Thyroid gland (tissue), 4 donors: ENCODE measurements around the gene CXCL3.

Source experiments
- POLR2A ChIP-seq, 2 donors: fragments of 450-650 bp; IDR thresholded peaks; one replicate each; pipeline ENCODE4 v1.6.1; 2017; ENCODE audit warnings: antibody characterized with exemption in 2 of 2, mild to moderate bottlenecking in 2 of 2, moderate library complexity in 1 of 2
- TF ChIP-seq, protein P1 (sequence below), 6 experiments: fragments of 200-600 bp in 3 of 6; fragments of 450-650 bp in 3 of 6; sonication (generic) in 3 of 6; IDR thresholded peaks; one replicate each; pipeline ENCODE4 v1.5.1; 2016 to 2019; ENCODE audit warnings: antibody characterized with exemption in 6 of 6, mild to moderate bottlenecking in 2 of 6, inconsistent platforms in 1 of 6, moderate library complexity in 1 of 6

DNA sequence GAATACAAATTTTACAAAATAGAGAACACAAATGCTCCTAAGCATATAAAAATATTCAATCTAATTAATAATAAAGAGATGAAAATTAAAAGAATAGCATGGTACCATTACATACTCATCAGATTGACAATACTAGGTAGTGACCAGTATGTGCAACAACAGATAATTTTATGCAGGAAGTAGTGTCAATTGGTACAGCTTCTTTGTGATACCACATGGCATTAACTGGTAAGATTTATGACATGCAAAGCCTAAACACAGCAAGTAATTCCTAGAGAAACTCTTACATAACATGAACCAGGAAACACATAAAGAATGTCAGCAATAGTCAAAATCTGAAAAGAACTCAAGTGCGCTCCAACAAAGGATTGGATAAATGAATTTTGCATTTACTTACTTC is 34.2 kb upstream of the CXCL3 start:
- TF ChIP-seq, protein P1, sequence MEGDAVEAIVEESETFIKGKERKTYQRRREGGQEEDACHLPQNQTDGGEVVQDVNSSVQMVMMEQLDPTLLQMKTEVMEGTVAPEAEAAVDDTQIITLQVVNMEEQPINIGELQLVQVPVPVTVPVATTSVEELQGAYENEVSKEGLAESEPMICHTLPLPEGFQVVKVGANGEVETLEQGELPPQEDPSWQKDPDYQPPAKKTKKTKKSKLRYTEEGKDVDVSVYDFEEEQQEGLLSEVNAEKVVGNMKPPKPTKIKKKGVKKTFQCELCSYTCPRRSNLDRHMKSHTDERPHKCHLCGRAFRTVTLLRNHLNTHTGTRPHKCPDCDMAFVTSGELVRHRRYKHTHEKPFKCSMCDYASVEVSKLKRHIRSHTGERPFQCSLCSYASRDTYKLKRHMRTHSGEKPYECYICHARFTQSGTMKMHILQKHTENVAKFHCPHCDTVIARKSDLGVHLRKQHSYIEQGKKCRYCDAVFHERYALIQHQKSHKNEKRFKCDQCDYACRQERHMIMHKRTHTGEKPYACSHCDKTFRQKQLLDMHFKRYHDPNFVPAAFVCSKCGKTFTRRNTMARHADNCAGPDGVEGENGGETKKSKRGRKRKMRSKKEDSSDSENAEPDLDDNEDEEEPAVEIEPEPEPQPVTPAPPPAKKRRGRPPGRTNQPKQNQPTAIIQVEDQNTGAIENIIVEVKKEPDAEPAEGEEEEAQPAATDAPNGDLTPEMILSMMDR (IDR thresholded peaks at IDR 0.05) = no peak
- TF ChIP-seq POLR2A (IDR thresholded peaks at IDR 0.05) = no peak
